Activated CD4-positive, alpha-beta T cell treated with anti-CD3 and anti-CD28 coated beads, Interleukin-2, amount 50 U/mL, for 16 hours (primary cell): ENCODE results near the gene CEBPE.

Experiments used
- DNase-seq: peaks from one replicate; pipeline ENCODE4 v3.0.0-alpha.2; 2020

CEBPE gene

DNA sequence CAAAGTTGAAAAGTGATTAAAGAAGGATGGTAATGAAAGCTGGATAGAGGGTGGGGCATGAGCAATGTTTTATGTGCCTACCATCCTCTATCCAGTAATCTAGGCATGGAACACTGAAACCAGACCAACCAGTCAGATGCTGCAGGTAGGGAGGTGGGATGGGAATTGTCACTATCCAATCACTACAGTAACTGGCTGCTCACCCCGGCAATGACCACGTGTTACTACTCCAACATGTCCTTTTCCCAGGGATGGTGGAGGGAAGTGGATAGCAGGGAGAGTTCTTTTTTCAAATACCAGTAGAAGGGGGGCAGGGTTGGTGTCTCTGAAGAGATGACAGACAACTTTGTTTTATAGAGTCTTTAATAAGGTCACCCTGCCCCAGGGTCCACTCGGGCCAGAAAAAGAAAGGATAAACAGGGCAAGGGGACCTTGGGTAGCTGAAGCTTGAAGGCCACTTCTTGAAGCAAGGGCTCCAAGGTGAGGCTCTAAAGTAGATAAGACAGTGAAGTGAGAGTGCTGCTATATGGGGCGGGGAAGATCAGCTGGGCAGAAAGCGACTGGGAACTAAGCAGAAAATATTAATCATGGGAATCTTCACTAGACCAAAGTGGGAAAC lies 47.0 kb downstream of the CEBPE start:
- no peak for DNase-seq

GRCh38 chr14:23071244-23071920 lies 47.7 kb downstream of the CEBPE start:
- DNase-seq = peak; percentile 90

GRCh38 chr14:23070262-23071129 lies 48.6 kb downstream of the CEBPE start:
- no peak for DNase-seq

DNA sequence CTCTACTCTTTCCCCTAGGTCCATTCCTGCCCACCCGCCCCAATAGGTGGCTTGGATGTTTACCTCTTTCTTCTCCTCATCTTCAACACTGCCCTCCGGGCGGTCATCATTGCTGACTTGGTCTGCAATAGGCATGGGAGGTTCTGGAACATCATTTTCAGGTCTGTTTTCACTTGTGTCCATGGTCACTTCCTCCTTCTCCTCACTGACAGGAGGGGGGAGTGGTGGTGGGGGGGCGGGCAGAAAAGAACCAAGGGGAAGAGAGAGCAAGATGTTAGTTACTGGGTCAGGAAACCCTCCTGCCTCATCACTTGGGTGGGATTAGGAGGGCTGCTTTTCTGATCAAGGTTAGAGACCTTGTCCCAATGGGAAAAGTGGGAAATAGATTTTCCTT lies 49.6 kb downstream of the CEBPE start:
- DNase-seq = no peak

DNA sequence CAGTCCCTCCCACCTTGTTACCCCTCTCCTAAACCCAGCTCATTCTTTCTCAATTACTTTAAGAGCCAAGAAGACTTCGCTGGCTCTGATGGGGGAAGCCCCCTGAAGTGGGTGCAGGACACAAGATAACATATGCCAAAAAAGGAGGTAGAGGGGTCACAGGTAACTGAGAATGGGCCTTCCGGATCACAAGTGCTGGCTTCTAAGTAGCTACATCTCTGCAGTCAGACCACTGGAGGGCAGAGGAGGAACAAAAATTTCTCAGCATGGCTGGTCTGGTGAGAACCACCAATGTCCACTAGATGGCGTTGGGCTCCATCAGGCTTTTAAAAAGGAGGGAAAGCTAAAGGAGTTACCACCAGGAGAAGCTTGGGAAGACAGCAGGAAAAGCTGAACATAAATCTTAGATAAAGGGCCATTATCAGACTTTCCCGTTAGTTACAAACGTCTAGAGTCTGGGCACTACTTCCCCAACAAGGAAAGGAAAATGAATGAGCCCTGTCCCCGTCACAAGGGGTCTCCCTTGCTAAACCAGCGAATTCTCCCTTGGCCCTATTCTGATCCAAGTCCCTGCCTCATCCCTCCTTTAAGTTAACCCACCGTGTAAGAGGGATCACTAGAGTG lies 50.2 kb downstream of the CEBPE start:
- peak; percentile 86 for DNase-seq

DNA sequence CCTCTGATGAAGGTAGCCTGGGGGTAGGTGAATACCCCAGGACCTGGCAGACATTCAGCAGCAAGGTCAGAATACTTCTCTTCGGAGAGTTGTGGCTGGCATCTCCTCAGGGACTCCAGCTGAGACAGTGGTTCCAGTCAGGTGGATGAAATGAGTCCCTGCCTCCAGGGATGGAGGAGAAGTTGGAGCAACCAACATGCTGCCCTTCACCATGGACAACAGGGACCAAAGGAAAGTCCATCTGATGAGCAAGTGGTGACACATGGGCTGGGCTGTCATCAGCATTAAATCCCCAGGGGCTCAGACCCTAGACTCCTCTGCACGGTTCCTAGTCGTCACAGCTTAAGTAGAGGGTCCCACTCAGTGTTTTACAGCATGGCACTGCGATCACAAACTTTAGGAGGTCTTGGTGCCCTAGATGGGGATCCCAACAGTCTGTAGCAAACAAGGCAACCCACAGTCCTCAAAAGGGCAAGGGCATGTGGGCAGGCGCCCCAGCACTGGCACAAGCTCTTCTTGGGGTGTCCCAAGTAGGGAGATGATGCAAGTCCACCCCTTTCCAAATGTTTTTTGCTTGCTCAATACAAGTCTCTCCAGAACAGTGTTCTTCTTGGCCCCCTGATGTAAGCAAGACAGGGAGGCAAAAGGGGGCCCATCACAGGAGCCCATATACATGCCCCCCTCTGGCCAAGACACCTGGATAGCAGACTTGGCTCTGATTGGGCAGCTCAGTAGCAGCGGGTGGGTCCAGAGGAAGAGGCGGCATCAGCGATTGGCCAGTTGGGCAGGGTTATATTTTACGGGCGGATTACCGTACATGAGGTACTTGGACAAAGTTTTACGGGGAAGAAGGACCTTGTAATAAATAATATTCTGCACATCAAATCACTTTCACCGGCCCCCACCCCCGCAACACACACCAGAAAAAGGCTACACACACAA lies 50.9 kb downstream of the CEBPE start:
- no peak for DNase-seq
